ENCODE results near the gene AFP.

AFP gene

GRCh38 chr4:73421708-73422457, 14.1 kb upstream of the AFP start:
- no peak for TF ChIP-seq Cebpa-rat (IDR thresholded peaks at IDR 0.05)
- H3K9ac ChIP-seq: no peak overlapping the region
- H3K36me3 ChIP-seq: no peaks in the 10 kb centered on the region
- no peak overlapping the region for H3K4me3 ChIP-seq
- no peaks in the 10 kb centered on the region for H3K4me1 ChIP-seq
- H3K27me3 ChIP-seq: no peaks in the 10 kb centered on the region
- no peaks in the 10 kb centered on the region for H3K9me3 ChIP-seq
- H3K4me2 ChIP-seq: no peak overlapping the region
- H3K27ac ChIP-seq: no peak overlapping the region
- no peaks in the 10 kb centered on the region for H4K20me1 ChIP-seq

DNA sequence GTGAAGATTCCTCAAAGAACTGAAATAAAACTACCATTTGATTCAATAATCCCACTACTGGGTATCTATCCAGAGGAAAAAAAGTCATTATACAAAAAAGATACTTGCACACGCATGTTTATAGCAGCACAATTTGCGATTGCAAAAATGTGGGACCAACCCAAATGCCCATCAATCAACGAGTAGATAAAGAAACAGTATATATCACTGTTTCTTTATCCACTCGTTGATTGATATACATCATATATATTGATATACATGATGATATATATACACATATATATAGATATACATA, 13.6 kb upstream of the AFP start:
- Histone ChIP-seq H3K4me3 (no peak overlapping the region), H3K9me3 (no peaks in the 10 kb centered on the region), H3K9ac (no peak overlapping the region), H3K4me1 (no peaks in the 10 kb centered on the region), H3K4me2 (no peak overlapping the region), H3K36me3 (no peaks in the 10 kb centered on the region), H4K20me1 (no peaks in the 10 kb centered on the region), H3K27ac (no peak overlapping the region), H3K27me3 (no peaks in the 10 kb centered on the region)
- TF ChIP-seq Cebpa-rat (IDR thresholded peaks at IDR 0.05): no peak

- Histone ChIP-seq H3K4me3 (no peak overlapping the region), H3K27ac (no peak overlapping the region), H3K4me2 (no peak overlapping the region), H3K9ac (no peak overlapping the region), H3K9me3 (no peaks in the 10 kb centered on the region), H3K27me3 (no peaks in the 10 kb centered on the region), H3K36me3 (no peaks in the 10 kb centered on the region), H4K20me1 (no peaks in the 10 kb centered on the region), H3K4me1 (no peaks in the 10 kb centered on the region)
- TF ChIP-seq Cebpa-rat (IDR thresholded peaks at IDR 0.05): no peak
Measured at GRCh38 chr4:73423184-73423583, 12.8 kb upstream of the AFP start.

- Histone ChIP-seq H4K20me1 (no peaks in the 10 kb centered on the region), H3K4me1 (no peaks in the 10 kb centered on the region), H3K4me3 (no peak overlapping the region), H3K9ac (no peak overlapping the region), H3K27me3 (no peaks in the 10 kb centered on the region), H3K36me3 (no peaks in the 10 kb centered on the region), H3K27ac (no peak overlapping the region), H3K4me2 (no peak overlapping the region), H3K9me3 (no peaks in the 10 kb centered on the region)
- no peak for TF ChIP-seq Cebpa-rat (IDR thresholded peaks at IDR 0.05)
Measured at GRCh38 chr4:73426666-73427065, 9.4 kb upstream of the AFP start.

DNA sequence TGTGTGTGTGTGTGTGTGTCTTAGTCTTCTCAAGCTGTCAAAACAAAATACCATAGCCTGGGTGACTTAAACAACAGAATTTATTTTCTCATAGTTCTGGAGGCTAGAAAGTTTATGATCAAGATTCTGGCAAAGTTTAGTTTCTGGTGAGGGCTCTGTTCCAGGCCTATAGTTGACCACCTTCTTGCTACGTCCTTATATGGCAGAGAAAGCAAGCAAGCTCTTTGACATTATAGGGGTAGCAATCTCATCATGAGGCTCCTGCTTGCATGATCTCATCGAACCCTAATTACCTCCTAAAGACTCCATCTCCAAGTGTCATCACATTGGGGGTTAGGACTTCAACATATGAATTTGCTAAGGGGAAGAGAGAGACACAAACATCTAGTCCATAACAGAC, 6.9 kb upstream of the AFP start:
- Histone ChIP-seq H4K20me1 (no peaks in the 10 kb centered on the region), H3K27me3 (no peaks in the 10 kb centered on the region), H3K9ac (no peak overlapping the region), H3K27ac (no peak overlapping the region), H3K36me3 (no peaks in the 10 kb centered on the region), H3K4me1 (no peaks in the 10 kb centered on the region), H3K4me2 (no peak overlapping the region), H3K4me3 (no peak overlapping the region), H3K9me3 (no peaks in the 10 kb centered on the region)
- TF ChIP-seq Cebpa-rat (IDR thresholded peaks at IDR 0.05): no peak

- no peaks in the 10 kb centered on the region for H3K4me1 ChIP-seq
- no peak overlapping the region for H3K27ac ChIP-seq
- H3K9ac ChIP-seq: no peak overlapping the region
- H3K36me3 ChIP-seq: no peaks in the 10 kb centered on the region
- no peak for TF ChIP-seq Cebpa-rat (IDR thresholded peaks at IDR 0.05)
- no peaks in the 10 kb centered on the region for H3K9me3 ChIP-seq
- H3K4me2 ChIP-seq: no peak overlapping the region
- H3K4me3 ChIP-seq: no peak overlapping the region
- no peaks in the 10 kb centered on the region for H4K20me1 ChIP-seq
- H3K27me3 ChIP-seq: no peaks in the 10 kb centered on the region
Measured at GRCh38 chr4:73429826-73430587, 6.0 kb upstream of the AFP start.

DNA sequence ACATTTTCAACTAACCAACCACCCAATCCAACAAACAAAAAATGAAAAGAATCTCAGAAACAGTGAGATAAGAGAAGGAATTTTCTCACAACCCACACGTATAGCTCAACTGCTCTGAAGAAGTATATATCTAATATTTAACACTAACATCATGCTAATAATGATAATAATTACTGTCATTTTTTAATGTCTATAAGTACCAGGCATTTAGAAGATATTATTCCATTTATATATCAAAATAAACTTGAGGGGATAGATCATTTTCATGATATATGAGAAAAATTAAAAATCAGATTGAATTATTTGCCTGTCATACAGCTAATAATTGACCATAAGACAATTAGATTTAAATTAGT, 4.2 kb upstream of the AFP start:
- no peaks in the 10 kb centered on the region for H3K36me3 ChIP-seq
- no peaks in the 10 kb centered on the region for H4K20me1 ChIP-seq
- no peak overlapping the region for H3K4me2 ChIP-seq
- no peak for TF ChIP-seq Cebpa-rat (IDR thresholded peaks at IDR 0.05)
- no peak overlapping the region for H3K9ac ChIP-seq
- no peaks in the 10 kb centered on the region for H3K9me3 ChIP-seq
- no peaks in the 10 kb centered on the region for H3K27me3 ChIP-seq
- H3K27ac ChIP-seq: no peak overlapping the region
- no peak overlapping the region for H3K4me3 ChIP-seq
- no peaks in the 10 kb centered on the region for H3K4me1 ChIP-seq

DNA sequence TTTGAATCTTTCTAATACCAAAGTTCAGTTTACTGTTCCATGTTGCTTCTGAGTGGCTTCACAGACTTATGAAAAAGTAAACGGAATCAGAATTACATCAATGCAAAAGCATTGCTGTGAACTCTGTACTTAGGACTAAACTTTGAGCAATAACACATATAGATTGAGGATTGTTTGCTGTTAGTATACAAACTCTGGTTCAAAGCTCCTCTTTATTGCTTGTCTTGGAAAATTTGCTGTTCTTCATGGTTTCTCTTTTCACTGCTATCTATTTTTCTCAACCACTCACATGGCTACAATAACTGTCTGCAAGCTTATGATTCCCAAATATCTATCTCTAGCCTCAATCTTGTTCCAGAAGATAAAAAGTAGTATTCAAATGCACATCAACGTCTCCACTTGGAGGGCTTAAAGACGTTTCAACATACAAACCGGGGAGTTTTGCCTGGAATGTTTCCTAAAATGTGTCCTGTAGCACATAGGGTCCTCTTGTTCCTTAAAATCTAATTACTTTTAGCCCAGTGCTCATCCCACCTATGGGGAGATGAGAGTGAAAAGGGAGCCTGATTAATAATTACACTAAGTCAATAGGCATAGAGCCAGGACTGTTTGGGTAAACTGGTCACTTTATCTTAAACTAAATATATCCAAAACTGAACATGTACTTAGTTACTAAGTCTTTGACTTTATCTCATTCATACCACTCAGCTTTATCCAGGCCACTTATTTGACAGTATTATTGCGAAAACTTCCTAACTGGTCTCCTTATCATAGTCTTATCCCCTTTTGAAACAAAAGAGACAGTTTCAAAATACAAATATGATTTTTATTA, 3.6 kb upstream of the AFP start:
- no peaks in the 10 kb centered on the region for H3K36me3 ChIP-seq
- H3K27me3 ChIP-seq: no peaks in the 10 kb centered on the region
- H3K4me1 ChIP-seq: no peaks in the 10 kb centered on the region
- H3K9ac ChIP-seq: no peak overlapping the region
- no peak overlapping the region for H3K27ac ChIP-seq
- no peak overlapping the region for H3K4me2 ChIP-seq
- no peaks in the 10 kb centered on the region for H4K20me1 ChIP-seq
- H3K9me3 ChIP-seq: no peaks in the 10 kb centered on the region
- H3K4me3 ChIP-seq: no peak overlapping the region
- TF ChIP-seq Cebpa-rat (IDR thresholded peaks at IDR 0.05): no peak

DNA sequence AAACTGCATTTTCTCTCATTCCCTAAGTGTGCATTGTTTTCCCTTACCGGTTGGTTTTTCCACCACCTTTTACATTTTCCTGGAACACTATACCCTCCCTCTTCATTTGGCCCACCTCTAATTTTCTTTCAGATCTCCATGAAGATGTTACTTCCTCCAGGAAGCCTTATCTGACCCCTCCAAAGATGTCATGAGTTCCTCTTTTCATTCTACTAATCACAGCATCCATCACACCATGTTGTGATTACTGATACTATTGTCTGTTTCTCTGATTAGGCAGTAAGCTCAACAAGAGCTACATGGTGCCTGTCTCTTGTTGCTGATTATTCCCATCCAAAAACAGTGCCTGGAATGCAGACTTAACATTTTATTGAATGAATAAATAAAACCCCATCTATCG, 2.9 kb upstream of the AFP start:
- Histone ChIP-seq H3K27ac (no peak overlapping the region), H3K9ac (no peak overlapping the region), H3K36me3 (no peaks in the 10 kb centered on the region), H3K4me2 (no peak overlapping the region), H3K9me3 (no peaks in the 10 kb centered on the region), H3K4me1 (no peaks in the 10 kb centered on the region), H3K27me3 (no peaks in the 10 kb centered on the region), H3K4me3 (no peak overlapping the region), H4K20me1 (no peaks in the 10 kb centered on the region)
- no peak for TF ChIP-seq Cebpa-rat (IDR thresholded peaks at IDR 0.05)

DNA sequence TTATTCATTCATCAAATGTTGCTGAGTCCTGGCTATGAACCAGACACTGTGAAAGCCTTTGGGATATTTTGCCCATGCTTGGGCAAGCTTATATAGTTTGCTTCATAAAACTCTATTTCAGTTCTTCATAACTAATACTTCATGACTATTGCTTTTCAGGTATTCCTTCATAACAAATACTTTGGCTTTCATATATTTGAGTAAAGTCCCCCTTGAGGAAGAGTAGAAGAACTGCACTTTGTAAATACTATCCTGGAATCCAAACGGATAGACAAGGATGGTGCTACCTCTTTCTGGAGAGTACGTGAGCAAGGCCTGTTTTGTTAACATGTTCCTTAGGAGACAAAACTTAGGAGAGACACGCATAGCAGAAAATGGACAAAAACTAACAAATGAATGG, 1.7 kb upstream of the AFP start:
- no peak overlapping the region for H3K9ac ChIP-seq
- no peak for TF ChIP-seq Cebpa-rat (IDR thresholded peaks at IDR 0.05)
- H3K27ac ChIP-seq: no peak overlapping the region
- H3K4me3 ChIP-seq: no peak overlapping the region
- no peaks in the 10 kb centered on the region for H3K4me1 ChIP-seq
- no peaks in the 10 kb centered on the region for H3K36me3 ChIP-seq
- no peaks in the 10 kb centered on the region for H3K27me3 ChIP-seq
- H4K20me1 ChIP-seq: no peaks in the 10 kb centered on the region
- no peak overlapping the region for H3K4me2 ChIP-seq
- H3K9me3 ChIP-seq: no peaks in the 10 kb centered on the region
